ENCODE results near the gene MKKS.

MKKS gene

DNA sequence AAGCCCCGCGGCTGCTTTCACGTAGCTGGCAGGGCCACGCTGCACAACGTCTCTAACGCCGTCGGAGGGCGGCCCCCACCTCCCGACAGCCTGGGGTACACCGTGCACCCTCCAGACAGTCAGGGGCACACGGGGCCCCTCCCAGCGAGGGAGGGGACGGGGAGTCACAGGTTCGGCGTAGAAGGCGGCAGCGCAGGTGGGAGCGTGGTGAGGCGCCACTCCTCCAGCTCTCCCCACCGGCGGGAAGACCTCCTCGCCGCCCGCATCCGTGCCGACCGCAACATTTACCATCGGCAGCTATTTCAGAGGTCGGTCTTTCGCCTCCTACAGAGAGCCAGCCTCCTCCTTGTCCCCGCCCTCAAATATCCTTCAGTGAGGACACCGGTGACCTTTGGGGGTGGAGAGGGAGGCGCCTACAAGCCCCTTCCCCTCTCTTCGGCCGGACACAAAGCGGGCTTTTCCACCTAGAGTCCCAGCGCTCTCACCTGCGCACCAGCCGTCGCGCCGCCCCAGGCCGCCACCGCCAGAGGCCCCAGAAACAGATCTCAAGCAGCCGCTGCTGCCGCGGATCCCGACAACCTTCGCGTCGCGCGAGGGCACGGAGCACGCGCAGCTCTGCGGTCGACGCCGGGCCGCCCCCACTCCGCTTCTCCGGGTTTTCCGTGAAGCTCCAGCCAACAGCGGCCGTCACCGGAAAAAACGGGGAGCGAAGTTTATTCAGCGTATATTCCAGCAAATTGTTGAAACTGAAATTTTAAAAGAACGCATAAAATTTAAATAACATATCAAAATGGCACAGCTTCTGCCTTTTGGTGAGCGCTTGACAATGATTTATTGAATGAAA is at the start of gene MKKS:
TSS of gene MKKS (minus strand) at position 600 of the 844 bp plus-strand sequence. CDS start 20,708 bp downstream, outside the sequence.
- peak; percentile 89 for DNase-seq

DNA sequence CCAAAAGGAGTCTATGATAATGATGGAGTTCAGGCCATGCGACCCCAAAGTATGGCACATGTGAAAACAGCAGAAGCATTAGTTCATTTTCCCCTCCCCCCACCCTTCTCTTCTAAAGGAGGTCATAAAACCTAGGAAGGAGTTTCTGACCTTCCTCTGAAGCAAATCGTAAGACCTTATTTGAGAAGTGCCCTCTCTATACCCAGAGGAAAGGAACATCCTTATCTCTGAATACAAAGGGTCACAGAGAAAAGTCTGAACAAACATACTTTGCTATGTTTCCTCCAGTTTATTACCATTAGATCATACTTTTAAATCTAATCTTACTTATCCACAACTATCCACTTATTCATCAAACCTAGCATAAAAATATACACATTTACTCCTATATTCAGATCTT is 49.7 kb upstream of the MKKS start:
- no peak for DNase-seq

DNA sequence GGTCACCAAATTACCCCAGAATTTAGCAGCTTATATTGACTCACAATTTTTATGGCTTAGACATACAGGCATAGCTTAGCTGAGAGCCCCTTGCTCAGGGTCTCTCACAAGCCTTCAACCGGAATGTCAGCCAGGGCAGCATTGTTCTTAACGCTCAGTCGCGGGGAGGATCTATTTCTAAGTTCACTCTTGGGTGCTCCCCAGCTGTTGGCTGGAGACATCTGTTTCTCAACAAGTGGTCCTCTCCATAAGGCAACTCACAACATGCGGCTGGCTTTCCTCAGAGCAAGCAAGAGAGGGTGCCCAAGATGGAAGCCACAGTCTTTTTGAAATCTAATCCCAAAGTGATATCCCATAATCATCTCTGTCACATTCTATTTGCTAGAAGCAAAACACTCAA is 47.7 kb upstream of the MKKS start:
- no peak for DNase-seq

DNA sequence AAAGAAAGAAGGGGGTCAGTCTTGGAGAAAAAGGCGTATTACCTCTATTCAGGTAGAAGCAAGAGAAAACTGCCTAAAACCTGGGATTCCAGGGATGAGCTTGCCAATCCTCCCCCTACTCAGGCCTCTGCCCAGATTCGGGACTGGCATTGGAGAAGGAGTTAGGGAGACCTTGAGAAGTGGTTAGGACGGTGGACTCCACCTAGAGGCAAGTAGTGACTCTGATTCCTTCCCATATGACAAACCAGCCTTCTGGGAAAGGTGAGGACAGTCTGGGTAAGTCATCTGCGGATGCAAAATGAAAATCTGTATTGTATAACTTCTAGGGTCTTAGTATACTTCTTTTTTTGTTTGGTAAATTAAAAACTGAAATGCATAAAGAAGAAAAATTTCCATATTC is 44.9 kb upstream of the MKKS start:
- DNase-seq = no peak

DNA sequence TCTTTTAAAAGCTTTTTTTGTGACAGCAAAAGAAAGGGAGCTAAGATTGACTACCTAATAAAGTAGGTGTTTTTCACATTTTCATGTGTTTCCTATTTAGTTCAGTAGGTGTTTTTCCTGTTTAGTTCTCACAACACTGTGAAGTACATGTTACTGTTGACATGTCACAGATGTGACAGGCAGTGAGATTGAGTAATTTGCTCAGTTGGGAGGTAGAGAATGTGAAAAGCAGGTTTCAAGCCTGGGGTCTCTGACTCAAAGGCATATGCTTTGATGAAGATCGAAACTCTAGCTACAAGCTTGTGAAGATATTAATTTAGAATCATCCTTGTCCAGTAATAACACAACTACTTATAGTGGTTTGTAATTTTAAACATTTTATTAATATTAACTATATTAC is 44.2 kb upstream of the MKKS start:
- DNase-seq = no peak

DNA sequence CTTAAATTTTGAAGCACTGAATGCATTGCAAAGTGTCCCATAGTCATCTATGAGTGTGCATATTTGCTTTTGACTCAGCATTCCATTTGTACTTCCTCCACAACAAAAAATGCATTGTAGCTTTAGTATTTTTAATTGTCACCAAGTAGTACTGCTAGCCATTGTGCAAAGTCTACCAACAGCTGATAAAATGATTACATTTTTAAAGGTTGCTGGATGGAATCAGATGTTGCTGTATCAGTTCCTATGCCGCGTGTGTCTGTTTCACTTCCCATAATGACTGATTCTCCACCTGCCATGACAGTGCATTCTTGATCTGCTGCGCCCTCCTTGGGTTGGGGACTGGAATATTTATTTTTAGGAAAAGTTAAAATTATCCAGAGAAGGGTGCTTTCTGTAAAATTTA is 42.3 kb upstream of the MKKS start:
- DNase-seq = no peak

DNA sequence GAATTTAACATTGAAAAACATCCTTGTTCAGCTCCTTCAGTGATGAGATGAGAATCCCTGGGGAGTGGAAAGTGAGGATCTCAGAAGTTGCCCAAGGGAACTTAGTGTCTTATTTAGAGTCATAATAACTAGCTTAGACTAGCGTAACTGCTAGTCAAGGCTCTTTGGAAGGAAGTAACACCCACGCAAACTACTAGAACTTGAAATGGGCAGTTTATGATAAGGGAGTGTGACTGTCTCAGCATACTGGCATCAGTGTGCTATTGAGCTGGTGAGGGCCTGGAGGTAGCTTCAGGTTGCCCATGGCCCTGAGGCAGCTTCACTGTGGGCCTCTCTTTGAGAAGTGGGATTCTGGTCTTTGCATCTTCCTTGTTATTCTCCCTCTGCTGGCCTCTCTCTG is 41.2 kb upstream of the MKKS start:
- no peak for DNase-seq

DNA sequence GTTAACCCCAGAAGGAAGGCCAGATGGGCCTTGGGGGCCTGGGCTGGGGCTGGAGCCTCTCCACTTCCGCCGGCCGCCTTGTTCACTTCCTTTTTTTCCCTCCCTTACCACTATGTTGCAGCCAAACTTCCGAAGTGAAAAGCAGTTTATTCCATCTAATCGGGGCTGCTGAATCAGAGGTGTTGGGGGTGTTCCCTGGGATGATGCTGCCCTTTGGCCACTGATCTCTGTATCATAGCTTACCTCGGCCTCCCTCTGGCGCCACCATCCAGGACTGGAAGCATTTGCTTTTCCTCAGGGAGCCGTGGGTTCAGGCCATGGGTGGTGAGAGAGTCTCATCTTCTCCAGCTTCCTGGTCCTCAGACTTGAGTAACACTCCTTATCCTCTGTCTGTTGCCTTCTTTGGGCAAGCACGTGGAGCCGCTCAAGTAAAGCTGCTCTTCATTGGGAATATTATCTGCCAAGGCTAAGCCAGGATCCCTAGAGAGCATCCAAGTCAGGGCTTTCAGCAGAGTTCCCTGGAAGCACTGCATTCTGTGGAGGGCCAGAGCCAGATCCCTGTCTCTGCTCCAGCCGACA is 40.7 kb upstream of the MKKS start:
- no peak for DNase-seq

DNA sequence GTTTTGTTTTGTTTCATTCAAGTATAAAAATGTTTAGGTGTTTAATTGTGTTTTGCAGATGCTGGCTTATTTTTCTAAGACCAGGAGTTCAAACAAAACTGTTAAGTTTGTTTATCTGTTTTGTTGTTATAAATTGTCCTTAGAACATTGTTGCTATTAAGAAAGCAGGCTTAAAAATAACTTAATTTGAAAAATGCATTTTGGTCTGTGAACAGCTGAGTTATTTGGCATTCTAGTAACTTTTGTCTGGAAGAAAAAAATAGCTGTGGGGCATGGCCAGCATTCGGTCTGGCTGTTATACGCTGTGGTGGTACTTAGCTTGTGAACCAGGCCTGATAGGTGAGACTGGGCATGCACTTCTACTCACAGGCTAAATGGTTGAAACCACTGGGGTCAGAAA is 38.8 kb upstream of the MKKS start:
- no peak for DNase-seq

DNA sequence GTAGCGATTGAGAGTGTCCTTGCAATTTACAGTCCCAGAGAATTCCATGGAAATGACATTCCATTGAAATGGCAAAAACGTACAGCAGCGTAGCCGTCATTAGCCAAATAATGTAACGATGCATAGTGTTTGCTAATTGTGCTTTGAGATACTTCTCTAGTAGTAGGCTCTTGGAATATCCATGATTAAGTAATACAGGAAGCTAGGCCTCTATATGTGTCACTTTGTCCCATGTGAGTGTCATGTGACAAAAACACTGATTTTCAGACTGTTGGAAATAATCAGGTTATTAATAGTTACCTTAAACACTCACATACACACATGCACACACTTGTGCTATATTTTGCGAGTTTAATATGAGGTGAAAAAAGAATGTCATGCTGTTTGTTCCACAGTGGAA is 36.3 kb upstream of the MKKS start:
- DNase-seq = no peak

DNA sequence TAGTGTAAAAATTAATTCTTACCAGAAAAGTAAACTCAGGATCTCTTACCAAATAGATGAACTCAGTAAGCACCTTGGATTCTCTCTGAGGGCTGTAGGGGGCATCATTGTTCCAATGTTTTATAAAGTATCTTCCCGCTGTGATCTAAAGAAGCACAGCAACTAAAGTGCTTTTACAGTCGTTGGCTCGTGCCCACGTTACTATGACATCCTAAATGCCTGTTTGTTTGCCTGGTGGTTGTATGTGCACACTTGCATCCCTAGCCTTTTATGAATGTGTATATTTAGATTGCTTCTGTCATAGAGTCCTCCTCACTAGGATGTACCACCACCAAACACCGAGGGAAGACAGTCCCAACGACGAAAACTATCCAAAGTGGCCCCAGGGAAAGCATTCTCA is 35.6 kb upstream of the MKKS start:
- peak; percentile 12 for DNase-seq

DNA sequence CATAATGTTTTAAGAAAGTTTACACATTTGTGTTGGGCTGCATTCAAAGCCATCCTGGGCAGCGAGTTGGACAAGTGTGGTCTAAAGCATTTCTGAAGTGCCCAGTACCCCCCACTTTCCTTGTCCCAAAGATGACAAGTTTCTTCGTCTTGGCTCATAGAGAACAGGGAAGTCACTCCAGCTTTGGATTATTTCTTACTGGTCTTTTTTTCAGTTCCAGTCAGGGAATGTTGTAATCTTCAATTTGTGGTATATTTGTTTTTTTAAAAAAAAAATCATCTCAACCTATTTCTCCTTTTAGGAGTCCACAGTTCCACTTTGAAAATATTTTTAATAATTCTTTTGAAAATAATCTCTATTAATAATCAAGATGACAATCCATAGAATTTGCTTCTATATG is 35.0 kb upstream of the MKKS start:
- no peak for DNase-seq

DNA sequence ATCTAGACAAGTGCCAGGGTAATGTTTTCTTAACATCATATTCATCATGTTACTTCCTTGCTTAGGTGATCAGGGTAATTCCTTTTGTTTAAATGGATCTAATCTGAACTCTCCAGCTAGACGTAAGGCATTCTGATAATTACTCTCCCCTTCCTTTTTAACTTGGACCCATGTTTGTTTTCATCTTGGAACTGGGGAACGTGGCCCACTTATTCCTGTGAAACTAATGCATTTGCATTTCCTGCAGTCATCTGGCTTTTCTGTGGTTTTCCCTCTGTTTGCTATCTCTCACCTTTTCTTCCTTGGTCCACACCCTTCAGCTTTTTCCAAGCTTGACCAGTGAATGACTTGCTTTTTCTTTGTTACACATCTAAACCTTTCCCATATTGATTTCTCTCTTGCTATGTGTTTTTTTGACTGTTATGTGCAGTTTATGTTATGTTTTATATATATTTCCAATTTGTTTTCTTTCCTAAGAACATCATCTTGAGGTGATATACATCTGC is 34.4 kb upstream of the MKKS start:
- no peak for DNase-seq

DNA sequence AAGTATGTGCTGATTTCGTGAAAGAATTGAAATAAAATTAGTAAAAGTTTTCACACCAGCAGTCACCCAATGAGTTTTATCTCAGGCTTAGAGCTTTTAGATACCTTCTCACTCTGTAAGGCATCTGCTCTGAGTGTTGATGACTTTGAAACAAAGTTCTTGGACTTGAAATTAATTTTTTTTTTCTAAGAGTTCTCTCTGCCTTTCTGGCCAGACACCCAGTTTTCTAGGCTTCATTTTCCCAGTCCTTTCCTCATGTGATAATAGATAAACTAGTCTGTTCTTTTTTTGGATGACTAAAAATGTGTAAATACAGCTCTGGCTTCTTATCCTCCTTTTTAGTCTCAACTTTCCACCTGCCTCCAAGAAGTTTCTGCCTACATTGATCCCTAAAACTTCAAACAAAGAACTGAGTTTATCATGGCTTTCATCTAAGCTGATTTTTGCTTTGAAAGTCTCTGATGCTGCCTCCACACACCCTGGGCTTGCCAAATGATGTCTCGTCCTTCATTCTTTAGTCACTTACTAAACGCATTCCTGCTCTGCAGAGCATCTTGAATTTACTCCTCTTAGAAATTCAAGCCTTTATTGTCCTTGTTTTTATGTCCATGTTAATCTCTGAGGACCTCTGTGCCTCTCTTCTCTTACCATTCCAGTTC is 33.8 kb upstream of the MKKS start:
- DNase-seq = no peak

DNA sequence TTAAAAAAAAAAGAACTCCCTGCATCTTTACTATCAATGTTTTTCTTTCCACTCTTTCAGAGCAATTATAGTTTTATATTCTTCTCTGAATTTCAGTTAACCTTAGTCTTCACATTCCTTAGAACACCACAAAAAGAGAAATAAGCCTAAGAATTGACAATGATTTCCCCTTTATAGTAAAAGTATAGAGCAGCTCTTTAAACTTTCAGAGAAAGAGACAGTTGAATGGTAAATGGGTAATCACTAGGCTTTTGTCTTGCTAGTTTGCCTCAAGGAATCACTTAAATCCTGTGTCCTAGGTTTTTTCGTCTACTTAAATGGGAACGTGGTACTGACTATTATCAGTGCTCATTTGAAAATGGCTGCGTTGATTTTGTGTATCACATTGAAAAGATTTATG is 32.8 kb upstream of the MKKS start:
- DNase-seq = no peak

DNA sequence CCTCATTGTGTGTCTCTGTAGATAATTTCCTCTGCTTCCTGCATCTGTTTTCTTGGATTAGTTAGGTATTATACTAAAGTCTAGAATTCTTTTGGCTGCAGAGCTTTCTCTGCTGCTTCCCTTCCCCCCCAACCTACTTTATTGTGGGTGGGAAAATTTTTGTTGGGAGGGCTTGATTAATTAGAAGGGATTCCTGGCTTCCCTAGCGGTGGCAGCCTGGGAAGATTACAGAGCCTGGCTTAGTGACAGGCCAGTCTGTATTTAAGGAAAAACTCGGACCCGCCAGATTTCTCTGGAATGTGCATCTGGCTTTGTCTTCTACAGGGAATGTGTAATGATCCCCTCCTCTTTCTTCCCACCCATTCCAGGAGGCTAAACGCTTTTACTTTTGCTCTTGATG is 32.3 kb upstream of the MKKS start:
- DNase-seq = no peak

DNA sequence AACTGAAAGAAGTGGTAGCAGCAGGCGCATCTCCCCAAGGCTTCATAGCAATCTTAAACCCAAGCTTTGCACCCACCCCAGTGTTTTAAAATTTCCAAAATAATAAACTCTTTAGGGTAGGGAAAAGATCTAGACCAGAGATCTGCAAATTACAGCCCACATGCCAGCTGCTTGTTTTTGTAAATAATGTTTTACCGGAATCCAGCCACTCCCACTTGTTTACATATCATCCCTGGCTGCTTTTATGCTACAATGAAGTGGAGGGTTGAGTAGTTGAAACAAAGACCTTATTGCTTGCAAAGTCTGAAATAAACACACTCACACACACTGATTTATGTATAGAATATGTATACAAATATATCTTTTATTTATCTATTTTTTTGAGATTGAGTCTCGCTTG is 31.1 kb upstream of the MKKS start:
- DNase-seq = no peak

DNA sequence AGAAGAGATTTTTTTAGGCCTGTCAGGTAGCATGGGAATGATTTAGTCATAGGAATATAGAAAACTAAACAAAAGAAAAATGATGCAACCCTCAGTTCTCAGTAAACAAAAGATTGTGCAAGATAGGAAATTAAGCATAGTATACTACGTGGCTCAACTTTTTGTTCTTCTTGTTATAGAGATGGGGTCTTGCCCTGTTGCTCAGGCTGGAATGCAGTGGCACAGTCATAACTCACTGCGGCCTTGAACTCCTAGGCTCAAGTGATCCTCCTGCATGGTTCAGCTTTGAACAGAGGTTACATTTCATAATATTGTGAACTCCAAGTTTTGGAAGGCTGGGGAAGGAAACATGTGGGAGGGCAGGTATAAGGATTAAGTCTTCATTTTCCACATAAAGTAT is 29.6 kb upstream of the MKKS start:
- DNase-seq = no peak

DNA sequence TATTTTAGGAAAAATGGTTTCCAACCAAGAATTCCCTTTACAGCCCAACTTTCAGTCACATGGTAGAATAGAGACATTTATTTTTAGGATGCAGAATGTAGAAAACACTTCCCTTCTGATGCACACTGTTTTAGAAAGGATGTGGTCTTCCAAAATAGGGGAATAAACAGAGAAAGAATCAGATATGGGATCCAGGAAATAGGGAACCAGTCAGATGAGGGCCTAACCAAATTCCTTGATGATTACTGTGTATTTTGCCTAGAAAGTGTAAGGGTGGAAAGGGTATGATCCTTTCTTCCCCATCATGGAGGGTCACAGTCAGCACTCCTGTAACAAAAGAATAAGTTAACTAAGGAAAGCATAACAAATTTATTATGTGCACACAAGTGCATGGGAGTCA is 28.5 kb upstream of the MKKS start:
- no peak for DNase-seq

DNA sequence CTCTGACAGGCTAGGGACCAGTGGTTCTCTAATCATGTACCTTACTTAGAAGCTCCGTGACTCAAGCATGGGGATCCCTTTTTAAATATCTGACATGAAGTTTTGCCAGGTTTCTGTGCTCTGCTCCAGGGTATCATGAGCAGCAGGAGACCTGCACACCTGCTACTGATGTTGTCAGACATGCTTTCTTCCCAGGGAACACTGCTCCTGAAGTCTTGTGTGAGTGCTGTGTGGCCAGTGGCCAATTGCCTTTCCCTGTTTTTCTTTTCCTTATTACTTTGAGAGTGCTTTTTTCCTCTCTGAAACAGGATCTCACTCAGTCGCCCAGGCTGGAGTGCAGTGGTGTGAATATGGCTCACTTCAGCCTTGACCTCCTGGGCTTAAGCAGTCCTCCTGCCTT is 27.5 kb upstream of the MKKS start:
- no peak for DNase-seq

DNA sequence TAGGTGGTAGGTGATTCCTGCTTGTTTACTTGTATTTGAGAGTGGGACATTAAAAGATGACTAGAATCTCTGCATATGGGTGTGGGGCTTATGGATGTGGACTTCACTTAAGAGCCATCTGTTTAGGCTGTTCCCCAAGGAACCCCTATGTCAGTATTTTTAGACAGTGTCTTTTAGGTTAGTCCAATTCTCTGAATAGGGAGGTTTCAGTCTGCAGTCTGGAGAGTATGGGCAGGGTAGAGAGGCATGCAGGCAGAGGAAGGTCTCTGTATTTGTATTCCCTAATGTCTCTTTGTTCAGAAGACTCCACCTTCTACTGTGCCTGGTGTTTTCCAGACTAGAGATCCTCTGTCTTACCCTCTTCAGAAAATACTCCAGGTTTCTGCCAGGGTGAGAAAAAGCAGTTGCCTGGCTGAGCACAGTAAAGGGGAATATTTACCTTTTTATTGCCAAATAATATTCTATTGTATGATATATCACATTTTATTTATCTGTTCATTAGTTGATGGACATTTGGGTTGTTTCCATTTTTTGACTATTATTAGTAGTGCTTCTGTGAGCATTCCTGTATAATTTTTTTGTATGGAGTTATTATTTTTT is 20.2 kb upstream of the MKKS start:
- DNase-seq = no peak

DNA sequence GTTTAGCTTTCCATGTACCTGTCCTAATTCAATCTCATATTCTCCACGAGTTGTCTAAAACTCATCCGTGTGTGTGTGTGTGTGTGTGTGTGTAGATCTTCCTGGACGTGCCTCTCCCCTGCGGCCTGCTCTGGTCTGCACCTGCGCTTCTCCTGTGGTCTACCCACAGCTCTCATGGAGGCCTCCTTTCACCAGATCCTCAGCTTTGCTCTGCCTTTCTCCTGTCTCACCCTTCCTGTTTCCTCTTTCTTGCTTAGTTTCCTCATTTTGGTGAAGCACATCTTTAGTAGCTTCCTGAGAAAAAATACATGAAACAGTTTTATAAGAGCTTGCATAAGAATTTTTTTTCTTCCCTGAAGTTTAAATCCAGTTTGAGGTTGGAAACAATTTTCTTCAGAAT is 19.2 kb upstream of the MKKS start:
- DNase-seq = peak; percentile 45

DNA sequence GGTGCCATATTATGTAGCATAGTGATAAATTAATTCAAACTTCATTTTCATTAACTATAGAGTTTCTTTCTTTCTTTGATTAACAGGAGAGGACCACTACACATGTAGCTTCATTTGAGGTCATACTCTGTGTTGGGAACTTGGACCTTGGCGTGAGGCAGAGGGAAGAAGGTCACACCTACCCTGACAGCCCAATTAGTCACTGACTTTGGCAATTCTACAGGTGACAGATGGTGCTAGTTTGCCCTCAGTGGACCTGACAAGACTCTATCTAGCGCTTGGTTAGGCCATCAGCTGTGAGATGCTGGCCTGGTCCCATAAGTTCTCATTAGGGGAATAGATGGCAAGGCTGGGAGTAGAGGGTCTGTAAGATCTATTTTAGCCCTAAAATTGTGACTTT is 15.2 kb upstream of the MKKS start:
- no peak for DNase-seq
